SU-DHL-6 (cell line): ENCODE results near the gene SCCPDH.

ENCODE experiments used
- H2AFZ ChIP-seq: fragments of 200-600 bp; sonication (generic); 2 replicates; pipeline ENCODE4 v1.6.1; 2014; ENCODE audit warnings: low read depth, mild to moderate bottlenecking, moderate library complexity, mixed read lengths, antibody characterized with exemption, low read length; ENCODE audit not compliant: severe bottlenecking
- H3F3A ChIP-seq: fragments of 200-600 bp; shearing (Covaris generic); 2 replicates; pipeline ENCODE4 v1.6.0; 2016; ENCODE audit warnings: antibody characterized with exemption, mild to moderate bottlenecking; ENCODE audit not compliant: insufficient read depth
- H3K27ac ChIP-seq: fragments of 200-600 bp; sonication (generic); 2 replicates; pipeline ENCODE4 v1.5.1; 2016; ENCODE audit warnings: low read depth, mild to moderate bottlenecking, low read length, moderate library complexity, mixed read lengths
- H3K27me3 ChIP-seq: fragments of 200-600 bp; sonication (generic), shearing (Covaris generic); 2 replicates; pipeline ENCODE4 v1.6.0; 2014; ENCODE audit warnings: mild to moderate bottlenecking, low read length
- H3K36me3 ChIP-seq: fragments of 200-600 bp; sonication (generic); 2 replicates; pipeline ENCODE4 v1.6.1; 2014; ENCODE audit warnings: mild to moderate bottlenecking, low read length, mixed read lengths
- H3K4me2 ChIP-seq: fragments of 300-600, 200-600 bp; shearing (Covaris generic), sonication (generic); 2 replicates; pipeline ENCODE4 v1.6.0; 2014; ENCODE audit warnings: low read length, low read depth, mild to moderate bottlenecking; ENCODE audit not compliant: poor library complexity, severe bottlenecking
- H3K4me3 ChIP-seq: fragments of 200-600 bp; sonication (generic); 2 replicates; pipeline ENCODE4 v1.5.1; 2014; ENCODE audit warnings: antibody characterized with exemption, low read length, mild to moderate bottlenecking, mixed read lengths; ENCODE audit not compliant: insufficient read depth, poor library complexity, severe bottlenecking
- H3K79me2 ChIP-seq: fragments of 200-600 bp; sonication (generic); 2 replicates; pipeline ENCODE4 v1.6.1; 2014; ENCODE audit warnings: mild to moderate bottlenecking, low read length, moderate library complexity; ENCODE audit not compliant: insufficient read depth
- H3K9ac ChIP-seq: fragments of 200-600 bp; sonication (generic); 2 replicates; pipeline ENCODE4 v1.7.0; 2014; ENCODE audit warnings: mild to moderate bottlenecking, low read length
- H3K9me2 ChIP-seq: fragments of 200-600 bp; sonication (generic); replicated peaks from 2 replicates; pipeline ENCODE4 v1.6.1; 2014; ENCODE audit warnings: low read length; ENCODE audit not compliant: insufficient read depth
- H3K9me3 ChIP-seq: fragments of 200-600 bp; sonication (generic); 2 replicates; pipeline ENCODE4 v1.6.1; 2014; ENCODE audit warnings: low read length, mixed read lengths; ENCODE audit not compliant: insufficient read depth
- H4K20me1 ChIP-seq: fragments of 200-600 bp; sonication (generic); 2 replicates; pipeline ENCODE4 v1.6.1; 2014; ENCODE audit warnings: low read depth, mild to moderate bottlenecking, antibody characterized with exemption, low read length, moderate library complexity, mixed read lengths
- EZH2phosphoT487 ChIP-seq: fragments of 200-600 bp; sonication (generic), shearing (Covaris generic); conservative IDR thresholded peaks from 2 replicates; pipeline ENCODE4 v1.6.1; 2018; ENCODE audit warnings: mild to moderate bottlenecking, antibody characterized with exemption, low read length, moderate library complexity, mixed read lengths
- TF ChIP-seq, protein P1 (sequence below): fragments of 200-600 bp; sonication (generic); IDR thresholded peaks from one replicate; pipeline ENCODE4 v1.5.1; 2017; ENCODE audit warnings: antibody characterized with exemption, mild to moderate bottlenecking, low read length, moderate library complexity; ENCODE audit not compliant: insufficient read depth, poor library complexity, severe bottlenecking

Gene SCCPDH

DNA sequence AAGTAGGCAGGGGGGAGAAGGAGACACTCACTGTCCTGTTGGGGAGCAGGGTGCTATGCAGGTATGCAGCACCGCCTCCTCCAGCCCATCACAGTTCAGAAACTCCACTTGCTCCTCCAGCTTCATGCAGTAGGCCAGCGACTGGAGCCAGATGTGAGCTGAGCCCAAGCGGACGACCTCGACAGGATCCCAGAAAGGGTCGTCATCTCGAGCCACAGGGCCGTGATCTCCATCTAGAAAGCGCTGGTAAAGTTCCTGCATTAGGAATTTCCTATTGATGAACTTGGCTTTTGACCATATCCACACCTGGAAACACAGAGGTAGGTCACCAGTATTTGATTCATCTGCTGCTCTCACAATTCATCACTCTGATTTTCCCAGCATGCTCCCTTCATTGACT, 56.1 kb downstream of the SCCPDH start:
- Histone ChIP-seq H3K9me3 (no peaks in the 10 kb centered on the region), H3F3A (no peaks in the 10 kb centered on the region), H3K79me2 (no peaks in the 10 kb centered on the region), H3K9me2 (no peaks in the 10 kb centered on the region), H3K4me2 (no peak overlapping the region), H2AFZ (no peak overlapping the region), H3K27me3 (no peaks in the 10 kb centered on the region), H3K36me3 (no peaks in the 10 kb centered on the region), H3K4me3 (no peak overlapping the region), H4K20me1 (no peaks in the 10 kb centered on the region), H3K27ac (no peak overlapping the region), H3K9ac (no peak overlapping the region)
- TF ChIP-seq, protein P1, sequence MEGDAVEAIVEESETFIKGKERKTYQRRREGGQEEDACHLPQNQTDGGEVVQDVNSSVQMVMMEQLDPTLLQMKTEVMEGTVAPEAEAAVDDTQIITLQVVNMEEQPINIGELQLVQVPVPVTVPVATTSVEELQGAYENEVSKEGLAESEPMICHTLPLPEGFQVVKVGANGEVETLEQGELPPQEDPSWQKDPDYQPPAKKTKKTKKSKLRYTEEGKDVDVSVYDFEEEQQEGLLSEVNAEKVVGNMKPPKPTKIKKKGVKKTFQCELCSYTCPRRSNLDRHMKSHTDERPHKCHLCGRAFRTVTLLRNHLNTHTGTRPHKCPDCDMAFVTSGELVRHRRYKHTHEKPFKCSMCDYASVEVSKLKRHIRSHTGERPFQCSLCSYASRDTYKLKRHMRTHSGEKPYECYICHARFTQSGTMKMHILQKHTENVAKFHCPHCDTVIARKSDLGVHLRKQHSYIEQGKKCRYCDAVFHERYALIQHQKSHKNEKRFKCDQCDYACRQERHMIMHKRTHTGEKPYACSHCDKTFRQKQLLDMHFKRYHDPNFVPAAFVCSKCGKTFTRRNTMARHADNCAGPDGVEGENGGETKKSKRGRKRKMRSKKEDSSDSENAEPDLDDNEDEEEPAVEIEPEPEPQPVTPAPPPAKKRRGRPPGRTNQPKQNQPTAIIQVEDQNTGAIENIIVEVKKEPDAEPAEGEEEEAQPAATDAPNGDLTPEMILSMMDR, result no peak
- TF ChIP-seq EZH2phosphoT487, result no peak

DNA sequence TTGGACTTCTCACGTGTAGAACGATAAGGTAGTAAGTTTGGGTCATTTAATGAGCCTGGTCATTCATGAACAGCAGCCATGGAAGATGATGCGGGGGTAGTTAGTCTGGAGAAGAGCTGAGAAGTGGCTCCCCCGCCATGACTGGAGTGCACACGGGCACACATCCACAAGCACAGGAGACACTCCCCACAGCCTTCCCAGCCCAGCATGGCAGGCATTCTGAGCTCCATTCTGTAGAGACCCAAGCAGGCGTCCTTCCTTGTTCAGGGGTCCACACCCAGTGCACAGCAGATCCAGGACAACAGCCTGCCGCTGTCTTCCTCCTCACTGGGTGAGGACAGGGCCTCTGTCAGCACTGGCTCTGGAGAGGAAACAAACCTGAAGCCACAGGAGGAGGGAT, 57.0 kb downstream of the SCCPDH start:
- Histone ChIP-seq H3K27me3 (no peaks in the 10 kb centered on the region), H4K20me1 (no peaks in the 10 kb centered on the region), H3F3A (no peaks in the 10 kb centered on the region), H3K36me3 (no peaks in the 10 kb centered on the region), H3K4me2 (no peak overlapping the region), H3K9ac (no peak overlapping the region), H3K9me2 (no peaks in the 10 kb centered on the region), H3K9me3 (no peaks in the 10 kb centered on the region), H3K27ac (no peak overlapping the region), H2AFZ (no peak overlapping the region), H3K4me3 (no peak overlapping the region), H3K79me2 (no peaks in the 10 kb centered on the region)
- TF ChIP-seq EZH2phosphoT487, result no peak
- TF ChIP-seq, protein P1, result no peak

DNA sequence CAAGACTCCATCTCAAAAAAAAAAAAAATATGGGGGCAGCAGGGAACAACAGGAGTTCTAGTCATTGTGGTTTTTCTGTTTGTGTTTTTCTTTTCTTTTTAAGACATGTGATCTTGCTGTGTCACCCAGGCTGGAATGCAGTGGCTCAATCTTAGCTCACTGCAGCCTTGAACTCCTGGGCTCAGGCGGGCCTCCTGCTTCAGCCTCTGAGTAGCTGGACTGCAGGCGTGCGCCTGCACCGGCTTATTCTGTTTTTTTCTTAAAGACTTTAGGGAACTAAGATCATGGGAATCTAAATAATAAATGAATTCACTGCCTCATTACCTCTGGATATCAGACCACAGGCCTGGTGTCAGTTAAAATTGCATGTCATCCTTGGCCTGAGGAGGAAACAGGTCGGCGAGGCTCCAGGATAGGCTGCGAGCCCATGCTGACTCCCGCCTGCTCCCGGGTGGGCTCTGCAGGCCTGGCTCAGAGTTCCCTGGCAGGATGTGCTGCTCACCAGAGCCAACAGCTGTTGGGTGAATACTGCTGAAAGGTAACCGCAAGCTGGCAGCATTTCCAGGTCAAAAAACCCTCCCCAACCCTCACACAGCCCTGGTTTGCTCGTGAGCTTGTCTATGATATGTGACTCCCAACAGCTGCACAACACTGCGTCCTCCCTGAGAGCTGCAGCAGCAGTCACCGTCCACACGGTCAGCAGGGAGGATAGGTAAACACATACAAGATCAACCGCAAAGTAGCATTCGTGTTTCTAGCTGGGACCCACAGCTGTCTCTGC, 58.1 kb downstream of the SCCPDH start:
- Histone ChIP-seq H3K4me3 (no peak overlapping the region), H3K36me3 (no peaks in the 10 kb centered on the region), H4K20me1 (no peaks in the 10 kb centered on the region), H3F3A (no peaks in the 10 kb centered on the region), H3K27ac (no peak overlapping the region), H3K79me2 (no peaks in the 10 kb centered on the region), H3K9me2 (no peaks in the 10 kb centered on the region), H3K27me3 (no peaks in the 10 kb centered on the region), H3K4me2 (no peak overlapping the region), H3K9ac (no peak overlapping the region), H2AFZ (no peak overlapping the region), H3K9me3 (no peaks in the 10 kb centered on the region)
- no peak for TF ChIP-seq EZH2phosphoT487
- TF ChIP-seq, protein P1, result no peak
